Adrenal gland (tissue), 12 donors: ENCODE measurements around the gene TENT4A. TPM values are rescaled to one million over a fixed set of nuclear protein-coding genes. Genes with fewer than 3 reads are reported as not detected.

Experiments used
- DNase-seq, 7 donors: peaks; one replicate each; pipeline ENCODE4 v3.0.0-alpha.2; 2019 to 2020
- H3K27ac ChIP-seq, 5 donors: fragments of 200-600 bp; sonication (generic) in 4 of 5; 1 replicate in 3 of 5; 2 replicates in 2 of 5; pipeline versions ENCODE4 v1.5.1 to v1.8.0; 2016 to 2020; ENCODE audit warnings: mild to moderate bottlenecking in 1 of 5
- H3K27me3 ChIP-seq: fragments of 200-600 bp; 2 replicates; pipeline ENCODE4 v1.8.0; 2021
- H3K36me3 ChIP-seq, 2 donors: fragments of 200-600 bp; replicated peaks in 1 of 2; 1 replicate in 1 of 2; 2 replicates in 1 of 2; pipeline versions ENCODE4 v1.5.1 to v1.8.0; 2018 to 2022
- H3K4me1 ChIP-seq, 2 donors: fragments of 200-600 bp; replicated peaks in 1 of 2; 1 replicate in 1 of 2; 2 replicates in 1 of 2; pipeline versions ENCODE4 v1.5.1 to v1.8.0; 2018 to 2021
- H3K4me3 ChIP-seq, 4 donors: fragments of 200-600 bp; sonication (generic) in 3 of 4; one replicate each; pipeline ENCODE4 v1.5.1; 2016 to 2018
- H3K9me3 ChIP-seq, 3 donors: fragments of 200-600 bp; sonication (generic) in 1 of 3; replicated peaks in 1 of 3; 1 replicate in 2 of 3; 2 replicates in 1 of 3; pipeline versions ENCODE4 v1.5.1 to v1.8.0; 2016 to 2021
- CTCF ChIP-seq, 6 experiments: fragments of 450-650 bp in 4 of 6; fragments of 200-600 bp in 2 of 6; sonication (generic) in 1 of 6; IDR thresholded peaks; 1 replicate in 5 of 6; 2 replicates in 1 of 6; pipeline versions ENCODE4 v1.5.1 to v1.8.0; 2016 to 2021; ENCODE audit warnings: antibody characterized with exemption in 6 of 6, mild to moderate bottlenecking in 2 of 6, moderate library complexity in 1 of 6
- POLR2A ChIP-seq, 2 donors: fragments of 450-650 bp; IDR thresholded peaks; one replicate each; pipeline ENCODE4 v1.6.1; 2017; ENCODE audit warnings: antibody characterized with exemption in 2 of 2, mild to moderate bottlenecking in 2 of 2, moderate library complexity in 1 of 2
- WGBS, 4 donors: extraction: QIAGEN DNeasy Blood & Tissue Kit in 2 of 4; methylation state at CpG; one replicate each; pipeline versions ENCODE4 v1.1.5 to v1.1.7; 2013 to 2017; 5-methylcytosine and 5-hydroxymethylcytosine counted together
- intact Hi-C, 2 donors: fragments of 100-400 bp; cut with DNase I; formaldehyde crosslinking; loops; one replicate each; pipeline versions ENCODE4 v1.14.1 to v1.15.0; 2022 to 2023
- polyA plus RNA-seq, 3 donors: library from polyadenylated mRNA; stranded (reverse); fragments of 200-250 nt in 2 of 3; fragments of 350-450 nt in 1 of 3; fragmentation: Illumina TruSeq in 1 of 3; extraction: RNeasy Lipid Tissue Mini Kit (QIAGEN cat#74804) in 1 of 3; gene quantifications; one replicate each; pipeline ENCODE4 v1.2.3, GENCODE V29; 2013 to 2014
- total RNA-seq, 9 donors: library from RNA; depleted of rRNA in 4 of 9; stranded (reverse); fragments of >200 nt in 4 of 9; fragments of 120-200 nt in 1 of 9; fragmentation: NEBNext Ultra II Directional in 1 of 9; extraction: Animal tissue kit (Norgen Biotek cat#: 25700) in 1 of 9; gene quantifications; one replicate each; pipeline versions ENCODE4 v1.1.0 to v1.2.4, GENCODE V29; 2013 to 2023
- donor health status: healthy with polysubstance abuse.
- donor health status: Bipolar disorder and iron deficiency.
- donor health status: DM: yes; HTN: yes; CAD: no.
- donor health status: DM: no; HTN: no; CAD: no.
- donor health status: DM: no; HTN: no; CAD: no.
- donor health status: DM: yes; HTN: yes; CAD: no.

The TENT4A gene
- total and polyA plus RNA-seq, 12 donors = 9.1 to 24.4 (median 14.4) TPM

GRCh38 chr5:6719896-6720560 is 6.8 kb downstream of the TENT4A start:
- TF ChIP-seq CTCF (IDR thresholded peaks at IDR 0.05) (no peak), POLR2A (IDR thresholded peaks at IDR 0.05) (no peak)

GRCh38 chr5:6720561-6720921 is 7.3 kb downstream of the TENT4A start:
- intact Hi-C loops = no loop called here
- no peaks in the 10 kb centered on the region for H3K36me3 ChIP-seq
- H3K27me3 ChIP-seq = no peaks in the 10 kb centered on the region
- 91 to 92% (median 91%) methylated on average over 6 of the region's 6 CpGs for WGBS, 4 donors
- no peak for TF ChIP-seq CTCF (IDR thresholded peaks at IDR 0.05)
- no peak for TF ChIP-seq POLR2A (IDR thresholded peaks at IDR 0.05)
- H3K9me3 ChIP-seq = no peaks in the 10 kb centered on the region
- peaks cover 35 to 87% of the 10 kb centered on the region in 2 donors for H3K4me1 ChIP-seq
- no peak for DNase-seq
- no peak overlapping the region for H3K27ac ChIP-seq
- H3K4me3 ChIP-seq = no peak overlapping the region

More at GRCh38 chr5:6719896-6720560, 6.8 kb downstream of the TENT4A start:
- intact Hi-C loops = loop anchor here in 1 of 2 donors (10.0 kb wide), 1 partner anchor 85 kb away; the partner anchor contains the start of genes NSUN2 and SRD5A1
- 77 to 96% (median 80%) methylated on average over 3 to 5 of the region's 5 CpGs for WGBS, 4 donors
- Histone ChIP-seq H3K4me1 (peaks cover 40 to 93% of the 10 kb centered on the region in 2 donors), H3K4me3 (no peak overlapping the region), H3K9me3 (no peaks in the 10 kb centered on the region), H3K27ac (no peak overlapping the region), H3K27me3 (no peaks in the 10 kb centered on the region), H3K36me3 (no peaks in the 10 kb centered on the region)
- DNase-seq = peak in 1 of 7 donors; percentile 17

- H3K27ac ChIP-seq = peak overlapping the region in 4 of 5 donors; percentile 29 to 74 (median 60)
- DNase-seq = peak in 2 of 7 donors; percentile 31 to 47
- H3K4me1 ChIP-seq = peaks cover 32 to 78% of the 10 kb centered on the region in 2 donors
- intact Hi-C loops = no loop called here
- no peaks in the 10 kb centered on the region for H3K36me3 ChIP-seq
- no peaks in the 10 kb centered on the region for H3K9me3 ChIP-seq
- WGBS, 4 donors = 44 to 64% (median 54%) methylated on average over 3 to 4 of the region's 4 CpGs
- TF ChIP-seq CTCF (IDR thresholded peaks at IDR 0.05) (no peak), POLR2A (IDR thresholded peaks at IDR 0.05) (no peak)
- no peaks in the 10 kb centered on the region for H3K27me3 ChIP-seq
- H3K4me3 ChIP-seq = peak overlapping the region in 1 of 4 donors; percentile 45
These were observed 8.2 kb downstream of the TENT4A start for GRCh38 chr5:6721442-6721841.

GRCh38 chr5:6722015-6722414 is 8.8 kb downstream of the TENT4A start:
- peak in 3 of 7 donors; percentile 23 to 53 (median 38) for DNase-seq
- Histone ChIP-seq H3K9me3 (no peaks in the 10 kb centered on the region), H3K4me3 (peak overlapping the region in 2 of 4 donors; percentile 11 to 45), H3K4me1 (peaks cover 29 to 73% of the 10 kb centered on the region in 2 donors), H3K27ac (peak overlapping the region in 4 of 5 donors; percentile 29 to 74 (median 60)), H3K36me3 (no peaks in the 10 kb centered on the region), H3K27me3 (no peaks in the 10 kb centered on the region)
- WGBS, 4 donors = 16 to 39% (median 26%) methylated on average over 6 of the region's 6 CpGs
- intact Hi-C loops = no loop called here
- TF ChIP-seq POLR2A (IDR thresholded peaks at IDR 0.05) (no peak), CTCF (IDR thresholded peaks at IDR 0.05) (no peak)
